GM06990 (cell line): ENCODE data around the gene TRAK1.
A peak's percentile ranks its signal among the peaks of the same experiment; 100 is the strongest.

ENCODE experiments used
- DNase-seq: peaks from one replicate; pipeline ENCODE4 v3.0.0-alpha.2; 2011; ENCODE audit not compliant: insufficient read length; ENCODE audit errors: extremely low read depth
- H3K27me3 ChIP-seq: replicated peaks from 2 replicates; pipeline ENCODE4 v1.6.0; 2011; ENCODE audit warnings: low read length; ENCODE audit not compliant: control insufficient read depth, insufficient read depth
- H3K36me3 ChIP-seq: 2 replicates; pipeline ENCODE4 v1.5.1; 2011; ENCODE audit warnings: low read length; ENCODE audit not compliant: control insufficient read depth, insufficient read depth
- H3K4me3 ChIP-seq: replicated peaks from 2 replicates; pipeline ENCODE4 v1.5.1; 2011; ENCODE audit warnings: low read depth, mild to moderate bottlenecking, control low read depth, low read length
- TF ChIP-seq, protein P1 (sequence below): IDR thresholded peaks from 2 replicates; pipeline ENCODE4 v1.5.1; 2011; ENCODE audit warnings: low read length, control low read depth, mild to moderate bottlenecking, inconsistent platforms; ENCODE audit not compliant: insufficient read depth, poor library complexity, severe bottlenecking

The TRAK1 gene

DNA sequence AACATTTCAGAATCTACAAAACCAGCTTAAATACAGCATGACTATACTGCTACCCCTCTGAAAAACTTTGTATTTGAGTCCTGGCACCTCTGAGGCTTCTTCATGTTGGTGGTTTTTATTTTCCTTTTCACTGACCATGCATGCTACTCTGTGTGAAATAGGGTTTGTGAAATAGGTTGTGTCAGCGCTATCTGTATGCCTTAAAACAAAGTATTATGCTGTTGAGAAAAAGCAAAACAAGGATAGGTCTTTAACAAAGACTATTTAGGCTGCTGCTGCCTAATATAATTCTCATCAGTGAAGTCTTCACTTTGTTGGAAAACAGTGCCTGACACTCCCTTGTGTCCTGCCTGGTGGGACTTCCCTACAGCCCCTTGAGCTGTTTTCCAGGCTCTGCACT lies 28.7 kb upstream of the TRAK1 start:
- Histone ChIP-seq H3K36me3 (no peaks in the 10 kb centered on the region; the same call in 1 of the 2 replicates), H3K27me3 (no peaks in the 10 kb centered on the region), H3K4me3 (no peak overlapping the region)
- DNase-seq: no peak
- TF ChIP-seq, protein P1, sequence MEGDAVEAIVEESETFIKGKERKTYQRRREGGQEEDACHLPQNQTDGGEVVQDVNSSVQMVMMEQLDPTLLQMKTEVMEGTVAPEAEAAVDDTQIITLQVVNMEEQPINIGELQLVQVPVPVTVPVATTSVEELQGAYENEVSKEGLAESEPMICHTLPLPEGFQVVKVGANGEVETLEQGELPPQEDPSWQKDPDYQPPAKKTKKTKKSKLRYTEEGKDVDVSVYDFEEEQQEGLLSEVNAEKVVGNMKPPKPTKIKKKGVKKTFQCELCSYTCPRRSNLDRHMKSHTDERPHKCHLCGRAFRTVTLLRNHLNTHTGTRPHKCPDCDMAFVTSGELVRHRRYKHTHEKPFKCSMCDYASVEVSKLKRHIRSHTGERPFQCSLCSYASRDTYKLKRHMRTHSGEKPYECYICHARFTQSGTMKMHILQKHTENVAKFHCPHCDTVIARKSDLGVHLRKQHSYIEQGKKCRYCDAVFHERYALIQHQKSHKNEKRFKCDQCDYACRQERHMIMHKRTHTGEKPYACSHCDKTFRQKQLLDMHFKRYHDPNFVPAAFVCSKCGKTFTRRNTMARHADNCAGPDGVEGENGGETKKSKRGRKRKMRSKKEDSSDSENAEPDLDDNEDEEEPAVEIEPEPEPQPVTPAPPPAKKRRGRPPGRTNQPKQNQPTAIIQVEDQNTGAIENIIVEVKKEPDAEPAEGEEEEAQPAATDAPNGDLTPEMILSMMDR: no peak

DNA sequence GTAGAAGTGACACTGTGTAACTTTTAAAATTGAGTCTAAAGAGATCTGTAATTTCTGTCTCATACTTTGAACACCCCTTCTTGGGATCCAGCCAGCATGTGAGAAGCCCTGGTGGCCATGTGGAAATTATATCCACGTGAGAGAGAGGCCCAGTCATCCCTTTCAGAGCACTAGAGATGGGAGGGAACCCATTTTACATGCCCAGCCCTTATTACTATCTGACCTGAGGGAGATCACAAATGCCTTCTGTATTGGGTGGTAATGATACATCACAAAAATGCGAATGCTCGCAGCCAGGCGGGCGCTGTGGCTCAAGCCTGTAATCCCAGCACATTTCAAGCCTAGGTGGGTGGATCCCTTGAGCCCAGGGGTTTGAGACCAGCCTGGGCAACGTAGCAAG lies 27.3 kb upstream of the TRAK1 start:
- TF ChIP-seq, protein P1: no peak
- no peak for DNase-seq
- H3K4me3 ChIP-seq: no peak overlapping the region
- no peaks in the 10 kb centered on the region; the same call in 1 of the 2 replicates for H3K36me3 ChIP-seq
- no peaks in the 10 kb centered on the region for H3K27me3 ChIP-seq

- peak overlapping the region; percentile 43 for H3K4me3 ChIP-seq
- H3K27me3 ChIP-seq: no peaks in the 10 kb centered on the region
- no peak for DNase-seq
- no peaks in the 10 kb centered on the region; the same call in 1 of the 2 replicates for H3K36me3 ChIP-seq
- TF ChIP-seq, protein P1: no peak
These were observed 24.5 kb upstream of the TRAK1 start for GRCh38 chr3:42066516-42067181.

GRCh38 chr3:42067326-42067725 lies 23.8 kb upstream of the TRAK1 start:
- Histone ChIP-seq H3K4me3 (no peak overlapping the region), H3K27me3 (no peaks in the 10 kb centered on the region), H3K36me3 (no peaks in the 10 kb centered on the region; the same call in 1 of the 2 replicates)
- DNase-seq: peak; percentile 81
- TF ChIP-seq, protein P1: no peak

- Histone ChIP-seq H3K4me3 (no peak overlapping the region), H3K27me3 (no peaks in the 10 kb centered on the region), H3K36me3 (no peaks in the 10 kb centered on the region; the same call in 1 of the 2 replicates)
- DNase-seq: no peak
- TF ChIP-seq, protein P1: no peak
These were observed 22.7 kb upstream of the TRAK1 start for GRCh38 chr3:42068303-42069088.
